Hepatocyte (in vitro differentiated cells): ENCODE measurements around the gene POU2F1. TPM values are rescaled to one million over a fixed set of nuclear protein-coding genes. Genes with fewer than 3 reads are reported as not detected.

ENCODE experiments used
- DNase-seq: peaks from one replicate; pipeline ENCODE4 v3.0.0-alpha.2; 2016; ENCODE audit warnings: low spot score
- H2AFZ ChIP-seq: fragments of 200-600 bp; sonication (generic); 2 replicates; pipeline ENCODE4 v1.6.0; 2016; ENCODE audit warnings: antibody characterized with exemption, mild to moderate bottlenecking
- H3K27ac ChIP-seq: fragments of 200-600 bp; sonication (generic); 2 replicates; pipeline ENCODE4 v1.5.1; 2016; ENCODE audit warnings: mild to moderate bottlenecking
- H3K27me3 ChIP-seq: fragments of 200-600 bp; sonication (generic); 2 replicates; pipeline ENCODE4 v1.6.1; 2016
- H3K36me3 ChIP-seq: fragments of 200-600 bp; sonication (generic); replicated peaks from 2 replicates; pipeline ENCODE4 v1.5.1; 2016; ENCODE audit warnings: low read depth; ENCODE audit not compliant: insufficient read depth
- H3K4me1 ChIP-seq: fragments of 200-600 bp; sonication (generic); 2 replicates; pipeline ENCODE4 v1.5.1; 2016; ENCODE audit warnings: mild to moderate bottlenecking, moderate library complexity; ENCODE audit not compliant: insufficient read depth
- H3K4me2 ChIP-seq: fragments of 200-600 bp; sonication (generic); 2 replicates; pipeline ENCODE4 v1.6.0; 2016
- H3K4me3 ChIP-seq: fragments of 200-600 bp; sonication (generic); 2 replicates; pipeline ENCODE4 v1.5.1; 2016; ENCODE audit warnings: mild to moderate bottlenecking
- H3K79me2 ChIP-seq: fragments of 200-600 bp; sonication (generic); 2 replicates; pipeline ENCODE4 v1.6.0; 2017; ENCODE audit warnings: mild to moderate bottlenecking
- H3K9me2 ChIP-seq: fragments of 200-600 bp; sonication (generic); replicated peaks from 2 replicates; pipeline ENCODE4 v1.6.0; 2017; ENCODE audit warnings: mild to moderate bottlenecking; ENCODE audit not compliant: insufficient read depth
- H3K9me3 ChIP-seq: fragments of 200-600 bp; sonication (generic); 2 replicates; pipeline ENCODE4 v1.5.1; 2016; ENCODE audit warnings: low read depth, mild to moderate bottlenecking
- H4K20me1 ChIP-seq: fragments of 200-600 bp; sonication (generic); 2 replicates; pipeline ENCODE4 v1.6.0; 2016; ENCODE audit warnings: mild to moderate bottlenecking; ENCODE audit not compliant: insufficient read depth, poor library complexity, severe bottlenecking
- CTCF ChIP-seq: fragments of 200-600 bp; sonication (generic); IDR thresholded peaks from 2 replicates; pipeline ENCODE4 v1.5.1; 2016; ENCODE audit warnings: antibody characterized with exemption, mild to moderate bottlenecking; ENCODE audit not compliant: poor library complexity
- EZH2 ChIP-seq: fragments of 200-600 bp; sonication (generic); IDR thresholded peaks from 2 replicates; pipeline ENCODE4 v1.6.1; 2016; ENCODE audit warnings: antibody characterized with exemption, mild to moderate bottlenecking, borderline replicate concordance
- EZH2phosphoT487 ChIP-seq: fragments of 200-600 bp; sonication (generic); IDR thresholded peaks from one replicate; pipeline ENCODE4 v1.6.1; 2018; ENCODE audit warnings: antibody characterized with exemption, mild to moderate bottlenecking, low read depth, moderate library complexity; ENCODE audit not compliant: unreplicated experiment, severe bottlenecking
- WGBS: methylation state at CpG from one replicate; pipeline ENCODE4 v1.1.6; 2016; ENCODE audit warnings: low lambda C conversion rate; ENCODE audit errors: missing lambda C conversion rate; 5-methylcytosine and 5-hydroxymethylcytosine counted together
- polyA plus RNA-seq: library from polyadenylated mRNA; unstranded; fragments of >200 nt; fragmentation: Nextera tagmentation; extraction: Ambion mirVana; gene quantifications from 2 replicates; pipeline ENCODE4 v1.2.1, GENCODE V29; 2016
- total RNA-seq: library from RNA; depleted of rRNA; stranded (reverse); fragments of >200 nt; gene quantifications from 2 replicates; pipeline ENCODE4 v1.2.3, GENCODE V29; 2014

Gene POU2F1
- total and polyA plus RNA-seq, 2 experiments from 2014 or later: 11.9 to 14.5 TPM

GRCh38 chr1:167190747-167191237, 29.9 kb upstream of the POU2F1 start:
- H3K27me3 ChIP-seq: no peaks in the 10 kb centered on the region
- no peaks in the 10 kb centered on the region for H3K79me2 ChIP-seq
- no peaks in the 10 kb centered on the region for H4K20me1 ChIP-seq
- H2AFZ ChIP-seq: no peak overlapping the region
- H3K4me3 ChIP-seq: no peak overlapping the region
- H3K36me3 ChIP-seq: no peaks in the 10 kb centered on the region
- H3K27ac ChIP-seq: no peak overlapping the region
- DNase-seq: no peak
- no peak for TF ChIP-seq EZH2phosphoT487
- no peaks in the 10 kb centered on the region for H3K9me2 ChIP-seq
- no peak overlapping the region for H3K4me2 ChIP-seq
- H3K9me3 ChIP-seq: no peaks in the 10 kb centered on the region
- no peaks in the 10 kb centered on the region for H3K4me1 ChIP-seq
- WGBS: 84% methylated on average over 9 of the region's 9 CpGs

GRCh38 chr1:167191958-167192357, 28.7 kb upstream of the POU2F1 start:
- TF ChIP-seq CTCF (no peak), EZH2phosphoT487 (no peak), EZH2 (no peak)
- H3K4me1 ChIP-seq: no peaks in the 10 kb centered on the region
- H3K4me3 ChIP-seq: no peak overlapping the region
- no peak overlapping the region for H2AFZ ChIP-seq
- H3K4me2 ChIP-seq: no peak overlapping the region
- H3K27ac ChIP-seq: no peak overlapping the region
- H4K20me1 ChIP-seq: no peaks in the 10 kb centered on the region
- no peaks in the 10 kb centered on the region for H3K9me3 ChIP-seq
- H3K27me3 ChIP-seq: no peaks in the 10 kb centered on the region
- DNase-seq: no peak
- no peaks in the 10 kb centered on the region for H3K79me2 ChIP-seq
- no peaks in the 10 kb centered on the region for H3K9me2 ChIP-seq
- 78% methylated on average over 1 of the region's 1 CpG for WGBS
- H3K36me3 ChIP-seq: no peaks in the 10 kb centered on the region

- Histone ChIP-seq H3K4me2 (no peak overlapping the region), H2AFZ (no peak overlapping the region), H3K27me3 (no peaks in the 10 kb centered on the region), H3K4me3 (no peak overlapping the region), H3K36me3 (no peaks in the 10 kb centered on the region), H3K9me2 (no peaks in the 10 kb centered on the region), H3K9me3 (no peaks in the 10 kb centered on the region), H3K4me1 (peaks cover 3% of the 10 kb centered on the region), H3K79me2 (no peaks in the 10 kb centered on the region), H4K20me1 (no peaks in the 10 kb centered on the region), H3K27ac (no peak overlapping the region)
- no peak for TF ChIP-seq EZH2phosphoT487
- TF ChIP-seq EZH2: no peak
- WGBS: 89% methylated on average over 3 of the region's 3 CpGs
- no peak for DNase-seq
Observed at GRCh38 chr1:167194182-167194581, 26.5 kb upstream of the POU2F1 start.

- Histone ChIP-seq H3K4me1 (peaks cover 3% of the 10 kb centered on the region), H3K27ac (no peak overlapping the region), H3K4me2 (no peak overlapping the region), H3K4me3 (no peak overlapping the region), H3K9me2 (peaks cover 3% of the 10 kb centered on the region), H3K9me3 (no peaks in the 10 kb centered on the region), H3K36me3 (no peaks in the 10 kb centered on the region), H2AFZ (no peak overlapping the region), H3K79me2 (no peaks in the 10 kb centered on the region), H3K27me3 (no peaks in the 10 kb centered on the region), H4K20me1 (no peaks in the 10 kb centered on the region)
- TF ChIP-seq EZH2phosphoT487 (no peak), EZH2 (no peak), CTCF (no peak)
- no peak for DNase-seq
Observed at GRCh38 chr1:167196166-167196565, 24.5 kb upstream of the POU2F1 start.
